ENCODE data around the gene SIGLEC1. TPM values are rescaled to one million over a fixed set of nuclear protein-coding genes. Genes with fewer than 3 reads are reported as not detected.
A peak's percentile ranks its signal among the peaks of the same experiment; 100 is the strongest.

Gene SIGLEC1
- total and polyA plus RNA-seq, 2 experiments from 2014 or later, result not detected

DNA sequence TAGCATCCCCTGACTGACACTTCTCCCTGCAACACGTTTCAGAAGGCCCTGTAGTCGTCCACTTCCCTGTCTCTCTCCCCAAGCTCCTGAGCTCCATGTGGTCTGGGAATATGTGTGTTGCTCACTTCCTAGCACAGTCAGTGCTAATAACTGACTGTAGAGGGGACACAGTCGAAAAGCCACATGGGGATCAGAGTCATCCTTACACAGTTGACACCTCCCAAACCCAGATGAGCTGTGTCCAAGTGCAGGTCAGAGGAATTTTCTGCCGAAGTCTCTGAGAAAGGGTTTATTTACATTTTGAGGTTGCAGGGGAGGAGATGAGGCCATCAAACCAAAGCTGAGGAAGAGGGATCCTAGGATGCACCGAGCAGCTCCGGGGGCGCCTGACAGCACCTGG lies 27.1 kb downstream of the SIGLEC1 start:
- peaks cover 26% of the 10 kb centered on the region for H3K4me1 ChIP-seq (ENCODE audit: insufficient read depth)
- H3K4me1 Mint-ChIP-seq, result peaks cover 32% of the 10 kb centered on the region
- H3K36me3 Mint-ChIP-seq (ENCODE audit: low read depth), result no peaks in the 10 kb centered on the region
- 0 out of 2 replicates have a peak, but pooled peaks cover 3% of the 10 kb centered on the region for H3F3A ChIP-seq (replicated peaks; ENCODE audit: low read depth)
- no peak overlapping the region for H3K4me3 Mint-ChIP-seq
- H3K27ac ChIP-seq (ENCODE audit: low read depth), result no peak overlapping the region
- no peak overlapping the region for H3K27ac Mint-ChIP-seq
- H3K27me3 Mint-ChIP-seq (ENCODE audit: insufficient read depth, low read depth, poor library complexity), result peaks cover 30% of the 10 kb centered on the region
- peak overlapping the region; percentile 70; the same call in 1 of the 2 replicates for H3K4me2 ChIP-seq
- H2AFZ ChIP-seq, result no peak overlapping the region
- TF ChIP-seq EZH2phosphoT487 (IDR thresholded peaks at IDR 0.05; ENCODE audit: unreplicated experiment) (no peak), ZNF114 (CRISPR knock-in tag; IDR thresholded peaks at IDR 0.05) (no peak), EZH2 (IDR thresholded peaks at IDR 0.05; ENCODE audit: low read depth, unreplicated experiment) (no peak), JUNB (IDR thresholded peaks at IDR 0.05; ENCODE audit: unreplicated experiment) (no peak), NANOG (IDR thresholded peaks at IDR 0.05; ENCODE audit: borderline replicate concordance) (no peak), ZNF331 (CRISPR knock-in tag; IDR thresholded peaks at IDR 0.05; ENCODE audit: low read depth) (no peak)
- H3K9me3 Mint-ChIP-seq, result no peaks in the 10 kb centered on the region
- H3K27me3 ChIP-seq (ENCODE audit: insufficient read depth), result peaks cover 33% of the 10 kb centered on the region
- 0 out of 2 replicates have a peak, but pooled peaks cover 3% of the 10 kb centered on the region for H3K9me2 ChIP-seq (ENCODE audit: insufficient read depth)
- DNase-seq (ENCODE audit: low spot score), result no peak
- H3K4me3 ChIP-seq, result 0 out of 2 replicates have a peak overlapping the region, but pooled peaks have one; percentile 9
- no peaks in the 10 kb centered on the region for H3K36me3 ChIP-seq (ENCODE audit: insufficient read depth)
- H3K79me2 ChIP-seq (replicated peaks; ENCODE audit: insufficient read depth), result no peaks in the 10 kb centered on the region
- no peak for ATAC-seq
- H4K20me1 ChIP-seq (replicated peaks; ENCODE audit: insufficient read depth), result no peaks in the 10 kb centered on the region

DNA sequence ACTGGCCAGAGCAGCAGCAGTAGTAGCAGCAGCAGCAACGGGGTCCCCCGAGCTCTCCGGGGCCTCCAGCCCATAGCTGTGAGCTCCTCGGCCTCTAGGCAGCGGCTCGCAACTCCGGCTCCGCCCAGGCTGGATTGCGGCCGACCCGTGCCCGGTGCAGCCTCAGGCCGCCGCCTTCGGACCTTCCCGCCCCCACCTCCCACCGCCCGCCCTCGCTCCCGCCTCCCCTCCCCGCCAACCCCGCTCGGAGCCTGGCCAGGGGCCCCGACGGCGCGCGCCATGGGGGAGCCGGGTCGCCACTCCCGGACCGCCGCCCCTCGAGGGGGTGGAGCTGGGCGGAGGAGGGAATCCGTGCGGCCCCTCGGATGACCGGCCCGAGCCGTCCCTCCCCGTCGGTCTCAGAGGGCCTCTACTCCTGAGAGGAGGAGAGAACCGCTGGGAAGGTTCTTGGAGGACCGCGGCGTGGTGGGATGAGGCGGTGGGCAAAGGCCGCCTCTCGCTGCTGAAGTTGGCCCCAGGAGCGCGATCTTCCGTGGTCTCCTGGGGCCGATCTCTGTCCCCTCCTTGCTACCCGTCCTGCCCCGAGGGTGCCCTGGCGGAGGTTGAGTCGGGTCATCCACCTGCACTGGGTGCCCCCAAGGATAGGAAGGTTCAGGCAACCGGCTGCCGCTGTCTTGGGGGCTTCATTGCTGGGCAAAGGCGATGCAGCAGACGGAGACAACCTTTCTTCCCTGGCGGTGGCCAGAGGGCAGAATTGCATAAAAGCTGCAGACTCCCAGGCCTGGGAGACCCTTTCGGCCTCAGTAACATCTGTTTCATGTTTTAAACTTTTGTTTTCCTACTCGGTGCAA lies 30.2 kb downstream of the SIGLEC1 start, which contains the start of gene ADAM33:
ADAM33 (minus strand) TSS at position 80 of the 851 bp plus-strand sequence; CDS start at position 74, 6 bp downstream.
- Histone ChIP-seq H3K36me3 (ENCODE audit: insufficient read depth) (no peaks in the 10 kb centered on the region), H3K27ac (ENCODE audit: low read depth) (no peak within 1 kb of the TSS), H3K9me2 (ENCODE audit: insufficient read depth) (no peaks in the 10 kb centered on the region), H3F3A (replicated peaks; ENCODE audit: low read depth) (0 out of 2 replicates have a peak, but pooled peaks cover 3% of the 10 kb centered on the region), H3K4me2 (peak within 1 kb of the TSS; percentile 90), H3K4me3 (peak within 1 kb of the TSS; percentile 74), H3K79me2 (replicated peaks; ENCODE audit: insufficient read depth) (no peaks in the 10 kb centered on the region), H4K20me1 (replicated peaks; ENCODE audit: insufficient read depth) (no peaks in the 10 kb centered on the region), H3K4me1 (ENCODE audit: insufficient read depth) (peaks cover 27% of the 10 kb centered on the region), H3K27me3 (ENCODE audit: insufficient read depth) (peaks cover 33% of the 10 kb centered on the region), H2AFZ (peak within 1 kb of the TSS; percentile 97)
- Mint-ChIP-seq H3K27me3 (ENCODE audit: insufficient read depth, low read depth, poor library complexity) (peaks cover 31% of the 10 kb centered on the region), H3K4me3 (peak within 1 kb of the TSS; percentile 69), H3K36me3 (ENCODE audit: low read depth) (no peaks in the 10 kb centered on the region), H3K9me3 (no peaks in the 10 kb centered on the region), H3K27ac (no peak within 1 kb of the TSS), H3K4me1 (peaks cover 37% of the 10 kb centered on the region)
- ATAC-seq (peak; percentile 61), DNase-seq (ENCODE audit: low spot score) (peak; percentile 66)
- TF ChIP-seq, protein P1, sequence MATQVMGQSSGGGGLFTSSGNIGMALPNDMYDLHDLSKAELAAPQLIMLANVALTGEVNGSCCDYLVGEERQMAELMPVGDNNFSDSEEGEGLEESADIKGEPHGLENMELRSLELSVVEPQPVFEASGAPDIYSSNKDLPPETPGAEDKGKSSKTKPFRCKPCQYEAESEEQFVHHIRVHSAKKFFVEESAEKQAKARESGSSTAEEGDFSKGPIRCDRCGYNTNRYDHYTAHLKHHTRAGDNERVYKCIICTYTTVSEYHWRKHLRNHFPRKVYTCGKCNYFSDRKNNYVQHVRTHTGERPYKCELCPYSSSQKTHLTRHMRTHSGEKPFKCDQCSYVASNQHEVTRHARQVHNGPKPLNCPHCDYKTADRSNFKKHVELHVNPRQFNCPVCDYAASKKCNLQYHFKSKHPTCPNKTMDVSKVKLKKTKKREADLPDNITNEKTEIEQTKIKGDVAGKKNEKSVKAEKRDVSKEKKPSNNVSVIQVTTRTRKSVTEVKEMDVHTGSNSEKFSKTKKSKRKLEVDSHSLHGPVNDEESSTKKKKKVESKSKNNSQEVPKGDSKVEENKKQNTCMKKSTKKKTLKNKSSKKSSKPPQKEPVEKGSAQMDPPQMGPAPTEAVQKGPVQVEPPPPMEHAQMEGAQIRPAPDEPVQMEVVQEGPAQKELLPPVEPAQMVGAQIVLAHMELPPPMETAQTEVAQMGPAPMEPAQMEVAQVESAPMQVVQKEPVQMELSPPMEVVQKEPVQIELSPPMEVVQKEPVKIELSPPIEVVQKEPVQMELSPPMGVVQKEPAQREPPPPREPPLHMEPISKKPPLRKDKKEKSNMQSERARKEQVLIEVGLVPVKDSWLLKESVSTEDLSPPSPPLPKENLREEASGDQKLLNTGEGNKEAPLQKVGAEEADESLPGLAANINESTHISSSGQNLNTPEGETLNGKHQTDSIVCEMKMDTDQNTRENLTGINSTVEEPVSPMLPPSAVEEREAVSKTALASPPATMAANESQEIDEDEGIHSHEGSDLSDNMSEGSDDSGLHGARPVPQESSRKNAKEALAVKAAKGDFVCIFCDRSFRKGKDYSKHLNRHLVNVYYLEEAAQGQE (IDR thresholded peaks at IDR 0.05; ENCODE audit: unreplicated experiment), result no peak
- TF ChIP-seq ZNF114 (CRISPR knock-in tag; IDR thresholded peaks at IDR 0.05) (no peak), JUNB (IDR thresholded peaks at IDR 0.05; ENCODE audit: unreplicated experiment) (no peak), EZH2 (IDR thresholded peaks at IDR 0.05; ENCODE audit: low read depth, unreplicated experiment) (peak; percentile 49)
- TF ChIP-seq, protein P2, sequence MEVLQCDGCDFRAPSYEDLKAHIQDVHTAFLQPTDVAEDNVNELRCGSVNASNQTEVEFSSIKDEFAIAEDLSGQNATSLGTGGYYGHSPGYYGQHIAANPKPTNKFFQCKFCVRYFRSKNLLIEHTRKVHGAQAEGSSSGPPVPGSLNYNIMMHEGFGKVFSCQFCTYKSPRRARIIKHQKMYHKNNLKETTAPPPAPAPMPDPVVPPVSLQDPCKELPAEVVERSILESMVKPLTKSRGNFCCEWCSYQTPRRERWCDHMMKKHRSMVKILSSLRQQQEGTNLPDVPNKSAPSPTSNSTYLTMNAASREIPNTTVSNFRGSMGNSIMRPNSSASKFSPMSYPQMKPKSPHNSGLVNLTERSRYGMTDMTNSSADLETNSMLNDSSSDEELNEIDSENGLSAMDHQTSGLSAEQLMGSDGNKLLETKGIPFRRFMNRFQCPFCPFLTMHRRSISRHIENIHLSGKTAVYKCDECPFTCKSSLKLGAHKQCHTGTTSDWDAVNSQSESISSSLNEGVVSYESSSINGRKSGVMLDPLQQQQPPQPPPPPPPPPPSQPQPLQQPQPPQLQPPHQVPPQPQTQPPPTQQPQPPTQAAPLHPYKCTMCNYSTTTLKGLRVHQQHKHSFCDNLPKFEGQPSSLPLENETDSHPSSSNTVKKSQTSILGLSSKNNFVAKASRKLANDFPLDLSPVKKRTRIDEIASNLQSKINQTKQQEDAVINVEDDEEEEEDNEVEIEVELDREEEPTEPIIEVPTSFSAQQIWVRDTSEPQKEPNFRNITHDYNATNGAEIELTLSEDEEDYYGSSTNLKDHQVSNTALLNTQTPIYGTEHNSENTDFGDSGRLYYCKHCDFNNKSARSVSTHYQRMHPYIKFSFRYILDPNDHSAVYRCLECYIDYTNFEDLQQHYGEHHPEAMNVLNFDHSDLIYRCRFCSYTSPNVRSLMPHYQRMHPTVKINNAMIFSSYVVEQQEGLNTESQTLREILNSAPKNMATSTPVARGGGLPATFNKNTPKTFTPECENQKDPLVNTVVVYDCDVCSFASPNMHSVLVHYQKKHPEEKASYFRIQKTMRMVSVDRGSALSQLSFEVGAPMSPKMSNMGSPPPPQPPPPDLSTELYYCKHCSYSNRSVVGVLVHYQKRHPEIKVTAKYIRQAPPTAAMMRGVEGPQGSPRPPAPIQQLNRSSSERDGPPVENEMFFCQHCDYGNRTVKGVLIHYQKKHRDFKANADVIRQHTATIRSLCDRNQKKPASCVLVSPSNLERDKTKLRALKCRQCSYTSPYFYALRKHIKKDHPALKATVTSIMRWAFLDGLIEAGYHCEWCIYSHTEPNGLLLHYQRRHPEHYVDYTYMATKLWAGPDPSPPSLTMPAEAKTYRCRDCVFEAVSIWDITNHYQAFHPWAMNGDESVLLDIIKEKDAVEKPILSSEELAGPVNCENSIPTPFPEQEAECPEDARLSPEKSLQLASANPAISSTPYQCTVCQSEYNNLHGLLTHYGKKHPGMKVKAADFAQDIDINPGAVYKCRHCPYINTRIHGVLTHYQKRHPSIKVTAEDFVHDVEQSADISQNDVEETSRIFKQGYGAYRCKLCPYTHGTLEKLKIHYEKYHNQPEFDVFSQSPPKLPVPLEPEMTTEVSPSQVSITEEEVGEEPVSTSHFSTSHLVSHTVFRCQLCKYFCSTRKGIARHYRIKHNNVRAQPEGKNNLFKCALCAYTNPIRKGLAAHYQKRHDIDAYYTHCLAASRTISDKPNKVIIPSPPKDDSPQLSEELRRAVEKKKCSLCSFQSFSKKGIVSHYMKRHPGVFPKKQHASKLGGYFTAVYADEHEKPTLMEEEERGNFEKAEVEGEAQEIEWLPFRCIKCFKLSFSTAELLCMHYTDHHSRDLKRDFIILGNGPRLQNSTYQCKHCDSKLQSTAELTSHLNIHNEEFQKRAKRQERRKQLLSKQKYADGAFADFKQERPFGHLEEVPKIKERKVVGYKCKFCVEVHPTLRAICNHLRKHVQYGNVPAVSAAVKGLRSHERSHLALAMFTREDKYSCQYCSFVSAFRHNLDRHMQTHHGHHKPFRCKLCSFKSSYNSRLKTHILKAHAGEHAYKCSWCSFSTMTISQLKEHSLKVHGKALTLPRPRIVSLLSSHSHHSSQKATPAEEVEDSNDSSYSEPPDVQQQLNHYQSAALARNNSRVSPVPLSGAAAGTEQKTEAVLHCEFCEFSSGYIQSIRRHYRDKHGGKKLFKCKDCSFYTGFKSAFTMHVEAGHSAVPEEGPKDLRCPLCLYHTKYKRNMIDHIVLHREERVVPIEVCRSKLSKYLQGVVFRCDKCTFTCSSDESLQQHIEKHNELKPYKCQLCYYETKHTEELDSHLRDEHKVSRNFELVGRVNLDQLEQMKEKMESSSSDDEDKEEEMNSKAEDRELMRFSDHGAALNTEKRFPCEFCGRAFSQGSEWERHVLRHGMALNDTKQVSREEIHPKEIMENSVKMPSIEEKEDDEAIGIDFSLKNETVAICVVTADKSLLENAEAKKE (CRISPR knock-in tag; IDR thresholded peaks at IDR 0.05), result no peak
- TF ChIP-seq, protein P3, sequence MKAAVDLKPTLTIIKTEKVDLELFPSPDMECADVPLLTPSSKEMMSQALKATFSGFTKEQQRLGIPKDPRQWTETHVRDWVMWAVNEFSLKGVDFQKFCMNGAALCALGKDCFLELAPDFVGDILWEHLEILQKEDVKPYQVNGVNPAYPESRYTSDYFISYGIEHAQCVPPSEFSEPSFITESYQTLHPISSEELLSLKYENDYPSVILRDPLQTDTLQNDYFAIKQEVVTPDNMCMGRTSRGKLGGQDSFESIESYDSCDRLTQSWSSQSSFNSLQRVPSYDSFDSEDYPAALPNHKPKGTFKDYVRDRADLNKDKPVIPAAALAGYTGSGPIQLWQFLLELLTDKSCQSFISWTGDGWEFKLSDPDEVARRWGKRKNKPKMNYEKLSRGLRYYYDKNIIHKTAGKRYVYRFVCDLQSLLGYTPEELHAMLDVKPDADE (IDR thresholded peaks at IDR 0.05), result no peak
